HepG2 (cell line): ENCODE measurements around the gene NDUFS2. TPM values are rescaled to one million over a fixed set of nuclear protein-coding genes. Genes with fewer than 3 reads are reported as not detected.

Experiments
- ATRX ChIP-seq: sonication (generic); formaldehyde crosslinking; IDR thresholded peaks from 2 replicates; pipeline ENCODE4 v1.4.0; 2020; ENCODE audit warnings: missing genetic modification reagents, borderline replicate concordance
- FOXO4 ChIP-seq: sonication (generic); formaldehyde crosslinking; conservative IDR thresholded peaks from 2 replicates; pipeline ENCODE4 v1.8.1; 2023; ENCODE audit warnings: missing genetic modification reagents
- GMEB2 ChIP-seq: IDR thresholded peaks from 2 replicates; pipeline ENCODE4 v1.6.1; 2016; ENCODE audit warnings: missing biosample characterization, missing genetic modification reagents, low read depth
- HNRNPUL1 ChIP-seq: fragments of 200-400 bp; formaldehyde crosslinking; IDR thresholded peaks from 2 replicates; pipeline ENCODE4 v1.6.1; 2017; ENCODE audit warnings: low read depth, mild to moderate bottlenecking, low read length, moderate library complexity
- KAT7 ChIP-seq: IDR thresholded peaks from 2 replicates; pipeline ENCODE4 v1.6.1; 2018; ENCODE audit warnings: borderline replicate concordance, missing compliant biosample characterization
- KDM5B ChIP-seq: sonication (generic); formaldehyde crosslinking; IDR thresholded peaks from 2 replicates; pipeline ENCODE4 v1.4.0; 2020; ENCODE audit warnings: missing genetic modification reagents, mild to moderate bottlenecking, borderline replicate concordance
- NFYC ChIP-seq: IDR thresholded peaks from 2 replicates; pipeline ENCODE4 v1.6.1; 2016; ENCODE audit warnings: missing genetic modification reagents, missing compliant biosample characterization
- PTBP1 ChIP-seq: fragments of 200-400 bp; formaldehyde crosslinking; IDR thresholded peaks from 2 replicates; pipeline ENCODE4 v1.6.1; 2018; ENCODE audit warnings: low read length, low read depth; ENCODE audit not compliant: poor library complexity, severe bottlenecking
- THAP9 ChIP-seq: sonication (generic); formaldehyde crosslinking; IDR thresholded peaks from 2 replicates; pipeline ENCODE4; 2020; ENCODE audit warnings: missing genetic modification reagents, mild to moderate bottlenecking, borderline replicate concordance
- ZBTB34 ChIP-seq: sonication (generic); formaldehyde crosslinking; IDR thresholded peaks from 2 replicates; pipeline ENCODE4 v1.8.0; 2022; ENCODE audit warnings: mild to moderate bottlenecking, missing genetic modification reagents
- ZNF260 ChIP-seq: sonication (generic); formaldehyde crosslinking; IDR thresholded peaks from 2 replicates; pipeline ENCODE4 v1.4.0; 2020; ENCODE audit warnings: missing genetic modification reagents, low read depth, mild to moderate bottlenecking, borderline replicate concordance
- ZNF3 ChIP-seq: IDR thresholded peaks from 2 replicates; pipeline ENCODE4 v1.7.0; 2017; ENCODE audit warnings: inconsistent platforms
- ZNF639 ChIP-seq: conservative IDR thresholded peaks from 2 replicates; pipeline ENCODE4 v1.6.1; 2018; ENCODE audit warnings: missing genetic modification reagents
- ZNF740 ChIP-seq: sonication (generic); formaldehyde crosslinking; IDR thresholded peaks from 2 replicates; pipeline ENCODE4 v1.4.0; 2020; ENCODE audit warnings: missing genetic modification reagents
- ZXDC ChIP-seq: sonication (generic); formaldehyde crosslinking; IDR thresholded peaks from 2 replicates; pipeline ENCODE4 v1.5.0; 2020; ENCODE audit warnings: mild to moderate bottlenecking, missing genetic modification reagents
- polyA plus RNA-seq, 8 experiments: library from polyadenylated mRNA; depleted of rRNA in 3 of 8; stranded (reverse) in 7 of 8; unstranded in 1 of 8; fragments of >200 nt; fragmentation: Illumina TruSeq in 4 of 8; extraction: Trizol in 4 of 8; gene quantifications; 2 replicates each; pipeline versions ENCODE4 v1.2.1 to v1.2.3, GENCODE V29; 2011 to 2016; ENCODE audit warnings: low read depth in 4 of 8, missing spikeins in 1 of 8, mixed read lengths in 1 of 8; ENCODE audit not compliant: insufficient read depth in 1 of 8
- total RNA-seq, 5 experiments: library from RNA; depleted of rRNA; stranded (reverse); fragments of >200 nt; fragmentation: Illumina TruSeq; extraction: Trizol; gene quantifications; 2 replicates each; pipeline ENCODE4 v1.2.3, GENCODE V29; 2016; ENCODE audit warnings: low read depth in 1 of 5

Gene NDUFS2
- total and polyA plus RNA-seq, 2 of the 13 experiments (the other 11 are each of a cell fraction or from before 2014, with no cell fraction given), result 89.9 to 118 TPM

GRCh38 chr1:161159087-161159912, 42.9 kb upstream of the NDUFS2 start, which contains the start of gene USP21 (continued):
- TF ChIP-seq KDM5B (CRISPR knock-in tag) (peak; percentile 77; the same call in 1 of the 2 replicates), ATRX (CRISPR knock-in tag) (no peak), ZNF740 (CRISPR knock-in tag) (peak; percentile 90), ZXDC (CRISPR knock-in tag) (no peak), PTBP1 (no peak), KAT7 (no peak), ZNF639 (CRISPR knock-in tag) (no peak), GMEB2 (CRISPR knock-in tag) (no peak), ZNF260 (CRISPR knock-in tag) (no peak), ZBTB34 (no peak), FOXO4 (CRISPR knock-in tag) (no peak), HNRNPUL1 (no peak), NFYC (CRISPR knock-in tag) (peak; percentile 45; the same call in 1 of the 2 replicates), ZNF3 (CRISPR knock-in tag) (no peak), THAP9 (CRISPR knock-in tag) (peak; percentile 100)
